Calu3 (cell line): Measurements from ENCODE around the gene OR1F1. TPM values are rescaled to one million over a fixed set of nuclear protein-coding genes. Genes with fewer than 3 reads are reported as not detected.
"Not testable (repeated sequence)": the region's sequence is repeated elsewhere in the genome, so short reads cannot be mapped to it uniquely, and the experiment has no call there.

Experiments used
- BruUV-seq: library from RNA; stranded (reverse); fragments of 400-500 nt; replicated peaks from 2 replicates; lab custom pipeline; 2021; lab: Mats Ljungman, UMichigan
- CTCF ChIA-PET: fragments of 300-600 bp; sonication (Branson Sonifier 250); formaldehyde crosslinking; loops from one replicate; lab custom pipeline; 2022; ENCODE audit warnings: antibody characterized with exemption; lab: Charles Lee
- DNase-seq: peaks from one replicate; pipeline ENCODE4 v3.0.0; 2022
- H3K27ac Mint-ChIP-seq: one replicate; pipeline ENCODE4 v1.8.0; 2022; ENCODE audit warnings: mixed read lengths; ENCODE audit not compliant: unreplicated experiment
- H3K27me3 Mint-ChIP-seq: one replicate; pipeline ENCODE4 v1.8.0; 2022; ENCODE audit warnings: mixed read lengths; ENCODE audit not compliant: unreplicated experiment
- H3K36me3 Mint-ChIP-seq: one replicate; pipeline ENCODE4 v1.8.0; 2022; ENCODE audit warnings: mild to moderate bottlenecking, moderate library complexity, mixed read lengths; ENCODE audit not compliant: insufficient read depth, unreplicated experiment
- H3K4me1 Mint-ChIP-seq: one replicate; pipeline ENCODE4 v1.8.0; 2022; ENCODE audit warnings: mild to moderate bottlenecking, low read depth, mixed read lengths; ENCODE audit not compliant: unreplicated experiment
- H3K4me3 Mint-ChIP-seq: one replicate; pipeline ENCODE4 v1.8.0; 2022; ENCODE audit warnings: mild to moderate bottlenecking, low read depth, moderate library complexity, mixed read lengths; ENCODE audit not compliant: unreplicated experiment
- H3K9me3 Mint-ChIP-seq: one replicate; pipeline ENCODE4 v1.8.0; 2022; ENCODE audit warnings: low read depth, mixed read lengths; ENCODE audit not compliant: unreplicated experiment
- CTCF ChIP-seq: fragments of 200-600 bp; IDR thresholded peaks from one replicate; pipeline ENCODE4 v1.8.0; 2022; ENCODE audit warnings: antibody characterized with exemption; ENCODE audit not compliant: unreplicated experiment
- intact Hi-C: fragments of 100-400 bp; cut with micrococcal nuclease; formaldehyde crosslinking; loops from one replicate; pipeline ENCODE4 v1.10.0; 2022; ENCODE audit not compliant: unreplicated experiment
- total RNA-seq: library from RNA; stranded (reverse); gene quantifications from 2 replicates; pipeline ENCODE4 v1.2.3, GENCODE V29; 2022

Gene OR1F1
- total RNA-seq, 1 experiment from 2014 or later, result 0.40 TPM

- Mint-ChIP-seq H3K4me1 (no peaks in the 10 kb centered on the region), H3K27ac (no peak overlapping the region), H3K9me3 (no peaks in the 10 kb centered on the region), H3K36me3 (peaks cover 13% of the 10 kb centered on the region), H3K4me3 (no peak overlapping the region), H3K27me3 (peaks cover 62% of the 10 kb centered on the region)
- BruUV-seq, result no TSS peak
- no peak for TF ChIP-seq CTCF
- no peak for DNase-seq
- intact Hi-C loops, result no loop called here
- CTCF ChIA-PET, result no interaction called here
Observed at GRCh38 chr16:3195975-3196374, 8.0 kb downstream of the OR1F1 start.

DNA sequence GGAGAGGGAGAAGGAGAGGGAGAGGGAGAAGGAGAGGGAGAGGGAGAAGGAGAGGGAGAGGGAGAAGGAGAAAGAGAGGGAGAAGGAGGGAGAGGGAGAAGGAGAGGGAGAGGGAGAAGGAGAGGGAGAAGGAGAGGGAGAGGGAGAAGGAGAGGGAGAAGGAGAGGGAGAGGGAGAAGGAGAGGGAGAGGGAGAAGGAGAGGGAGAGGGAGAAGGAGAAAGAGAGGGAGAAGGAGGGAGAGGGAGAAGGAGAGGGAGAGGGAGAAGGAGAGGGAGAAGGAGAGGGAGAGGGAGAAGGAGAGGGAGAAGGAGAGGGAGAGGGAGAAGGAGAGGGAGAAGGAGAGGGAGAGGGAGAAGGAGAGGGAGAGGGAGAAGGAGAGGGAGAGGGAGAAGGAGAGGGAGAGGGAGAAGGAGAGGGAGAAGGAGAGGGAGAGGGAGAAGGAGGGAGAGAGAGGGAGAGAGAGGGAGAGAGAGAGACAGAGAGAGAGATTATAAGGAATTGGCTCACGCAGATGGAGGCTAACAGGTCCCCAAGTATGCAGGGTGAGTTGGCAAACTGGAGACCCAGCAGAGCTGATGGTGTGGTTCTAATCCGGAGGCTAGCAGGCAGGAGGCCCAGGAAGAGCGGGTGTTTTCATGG lies 9.8 kb downstream of the OR1F1 start:
- not testable (repeated sequence) for BruUV-seq

GRCh38 chr16:3198334-3199072 lies 10.5 kb downstream of the OR1F1 start:
- no peak for DNase-seq
- intact Hi-C loops, result no loop called here
- no peaks in the 10 kb centered on the region for H3K4me1 Mint-ChIP-seq

More for the DNA sequence above, 9.8 kb downstream of the OR1F1 start:
- CTCF ChIA-PET, DNase-seq, H3K27ac Mint-ChIP-seq, H3K4me1 Mint-ChIP-seq, H3K9me3 Mint-ChIP-seq, H3K36me3 Mint-ChIP-seq, H3K4me3 Mint-ChIP-seq, intact Hi-C loops: not testable (repeated sequence)
- H3K27me3 Mint-ChIP-seq, result peaks cover 73% of the 10 kb centered on the region

GRCh38 chr16:3202903-3203539 lies 15.0 kb downstream of the OR1F1 start:
- CTCF ChIA-PET, result no interaction called here
- TF ChIP-seq CTCF, result no peak
- intact Hi-C loops, result no loop called here
- Mint-ChIP-seq H3K4me3 (no peak overlapping the region), H3K27me3 (peaks cover 94% of the 10 kb centered on the region), H3K27ac (no peak overlapping the region), H3K4me1 (no peaks in the 10 kb centered on the region), H3K9me3 (peaks cover 2% of the 10 kb centered on the region), H3K36me3 (no peaks in the 10 kb centered on the region)
- DNase-seq, result no peak
- no TSS peak for BruUV-seq

More at GRCh38 chr16:3198334-3199072, 10.5 kb downstream of the OR1F1 start:
- CTCF ChIA-PET, result interaction anchor here (1.6 kb wide), 1 partner anchor 9 kb away, joined by 4 read pairs; no protein-coding TSS in a partner anchor
- H3K36me3 Mint-ChIP-seq, result peaks cover 4% of the 10 kb centered on the region
- no peaks in the 10 kb centered on the region for H3K9me3 Mint-ChIP-seq
- no peak overlapping the region for H3K27ac Mint-ChIP-seq
- H3K27me3 Mint-ChIP-seq, result peaks cover 77% of the 10 kb centered on the region
- no TSS peak for BruUV-seq
- no peak overlapping the region for H3K4me3 Mint-ChIP-seq
- TF ChIP-seq CTCF, result no peak

GRCh38 chr16:3205939-3206338 lies 17.9 kb downstream of the OR1F1 start:
- H3K27me3 Mint-ChIP-seq, result peaks cover 77% of the 10 kb centered on the region
- CTCF ChIA-PET, H3K27ac Mint-ChIP-seq, BruUV-seq, H3K36me3 Mint-ChIP-seq, H3K9me3 Mint-ChIP-seq, intact Hi-C loops, H3K4me3 Mint-ChIP-seq, DNase-seq, H3K4me1 Mint-ChIP-seq: not testable (repeated sequence)
